Fibroblast of lung (primary cell): ENCODE measurements around the gene TMEM239.

Source experiments
- EZH2 ChIP-seq: IDR thresholded peaks from 2 replicates; pipeline ENCODE4 v1.5.1; 2012; ENCODE audit warnings: low read length, control low read depth, mild to moderate bottlenecking; ENCODE audit errors: missing control alignments
- TF ChIP-seq, protein P1 (sequence below), 2 donors: IDR thresholded peaks in 1 of 2; conservative IDR thresholded peaks in 1 of 2; 1 replicate in 1 of 2; 2 replicates in 1 of 2; pipeline ENCODE4 v1.5.1; 2011 to 2012; ENCODE audit warnings: low read length in 2 of 2, control low read depth in 1 of 2, inconsistent platforms in 1 of 2, low read depth in 1 of 2, mild to moderate bottlenecking in 1 of 2

DNA sequence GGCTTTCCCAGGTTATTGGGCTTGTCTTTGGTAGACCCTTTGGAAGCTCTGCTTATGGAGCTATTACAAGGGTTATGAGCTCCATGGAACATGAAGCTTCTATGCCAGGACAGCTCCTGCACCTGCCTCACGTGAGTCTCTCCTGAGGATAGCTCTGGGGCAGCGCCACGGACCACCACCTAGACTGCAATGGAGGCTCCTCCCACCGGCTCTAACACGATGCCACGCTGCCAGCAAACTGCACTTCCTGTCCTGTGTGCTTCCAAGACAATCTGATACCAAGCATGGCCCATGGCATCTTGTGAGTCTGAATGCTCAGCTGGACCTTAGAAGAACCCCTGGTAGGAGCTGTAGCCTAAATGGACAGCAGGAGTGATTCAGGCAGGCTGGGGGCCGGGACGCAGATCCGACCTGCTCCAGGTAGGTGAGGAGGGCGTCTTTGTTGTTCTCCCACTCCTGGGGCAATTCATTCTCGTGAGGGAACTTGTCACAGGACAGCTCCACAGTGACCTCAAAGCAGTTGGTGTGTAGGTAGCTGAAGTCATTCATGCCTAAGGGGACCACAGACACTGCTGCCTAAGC is 21.2 kb upstream of the TMEM239 start:
- TF ChIP-seq, protein P1, sequence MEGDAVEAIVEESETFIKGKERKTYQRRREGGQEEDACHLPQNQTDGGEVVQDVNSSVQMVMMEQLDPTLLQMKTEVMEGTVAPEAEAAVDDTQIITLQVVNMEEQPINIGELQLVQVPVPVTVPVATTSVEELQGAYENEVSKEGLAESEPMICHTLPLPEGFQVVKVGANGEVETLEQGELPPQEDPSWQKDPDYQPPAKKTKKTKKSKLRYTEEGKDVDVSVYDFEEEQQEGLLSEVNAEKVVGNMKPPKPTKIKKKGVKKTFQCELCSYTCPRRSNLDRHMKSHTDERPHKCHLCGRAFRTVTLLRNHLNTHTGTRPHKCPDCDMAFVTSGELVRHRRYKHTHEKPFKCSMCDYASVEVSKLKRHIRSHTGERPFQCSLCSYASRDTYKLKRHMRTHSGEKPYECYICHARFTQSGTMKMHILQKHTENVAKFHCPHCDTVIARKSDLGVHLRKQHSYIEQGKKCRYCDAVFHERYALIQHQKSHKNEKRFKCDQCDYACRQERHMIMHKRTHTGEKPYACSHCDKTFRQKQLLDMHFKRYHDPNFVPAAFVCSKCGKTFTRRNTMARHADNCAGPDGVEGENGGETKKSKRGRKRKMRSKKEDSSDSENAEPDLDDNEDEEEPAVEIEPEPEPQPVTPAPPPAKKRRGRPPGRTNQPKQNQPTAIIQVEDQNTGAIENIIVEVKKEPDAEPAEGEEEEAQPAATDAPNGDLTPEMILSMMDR (conservative IDR thresholded peaks at IDR 0.05 in 1 of 2, IDR thresholded peaks at IDR 0.05 in 1 of 2; ENCODE audit: low read depth in 1 of 2, low read length in 2 of 2) = no peak
- TF ChIP-seq EZH2 = no peak
